SH-SY5Y (cell line): Measurements from ENCODE around the gene FYN.

Experiments used
- GATA2 ChIP-seq: IDR thresholded peaks from 2 replicates; pipeline ENCODE4 v1.6.1; 2011; ENCODE audit warnings: mild to moderate bottlenecking, low read depth, low read length
- GATA3 ChIP-seq: IDR thresholded peaks from 2 replicates; pipeline ENCODE4 v1.6.1; 2011; ENCODE audit warnings: low read depth, mild to moderate bottlenecking, low read length, moderate library complexity

DNA sequence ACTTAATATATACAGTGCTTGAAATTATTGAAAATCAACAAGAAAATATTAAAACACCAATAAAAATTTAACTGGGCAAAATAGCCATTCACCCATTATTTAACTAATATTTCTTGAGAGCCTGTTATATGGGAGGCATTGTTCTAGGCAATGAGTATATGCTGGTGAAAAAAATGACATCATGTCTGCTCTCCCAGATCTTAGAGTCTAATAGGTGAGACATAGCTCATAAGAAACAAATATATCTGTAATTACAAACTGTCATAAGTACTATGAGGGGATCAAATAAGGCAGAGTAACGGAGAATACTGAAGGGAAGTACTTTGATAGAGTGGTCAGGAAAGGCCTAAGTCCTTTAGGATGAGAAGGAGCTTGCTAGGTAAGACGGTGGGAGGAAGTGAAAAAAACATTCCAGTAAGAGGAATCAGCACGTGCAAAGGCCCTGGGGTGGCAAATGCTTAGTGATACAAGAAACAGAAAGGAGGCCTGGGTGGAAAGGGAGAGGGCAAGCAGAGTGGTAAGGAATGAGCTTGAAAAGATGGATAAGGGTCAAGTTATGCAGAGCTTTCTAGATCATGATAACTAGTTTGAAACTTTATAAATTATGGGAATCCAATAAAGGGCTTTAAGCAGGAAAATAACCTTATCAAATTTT lies 12.2 kb upstream of the FYN start:
- TF ChIP-seq GATA2, result no peak
- TF ChIP-seq GATA3, result no peak
